ENCODE results near the gene GRIK3.

DNA sequence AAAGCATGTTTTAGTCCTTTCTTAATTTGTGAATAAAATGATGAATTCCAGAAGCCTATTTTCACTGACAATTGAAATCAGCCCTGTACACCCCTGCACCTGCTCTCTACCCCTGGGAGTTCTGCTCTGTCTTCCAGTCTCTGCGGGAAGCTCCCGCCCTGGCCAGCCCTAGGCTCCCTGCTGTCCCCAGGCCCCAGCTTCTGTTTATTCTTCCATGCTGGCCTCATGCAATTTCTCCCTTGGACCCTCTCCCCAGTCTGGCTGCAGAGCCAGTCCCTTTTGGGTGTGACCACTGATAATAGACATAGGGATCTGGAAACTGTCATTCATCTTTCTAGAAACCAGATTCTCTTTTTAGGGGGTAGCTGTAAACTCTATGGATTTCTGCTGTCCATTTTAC is 258.6 kb downstream of the GRIK3 start:
- TF ChIP-seq CTCF (IDR thresholded peaks at IDR 0.05; ENCODE audit: low read depth, low read length, poor library complexity, severe bottlenecking) = no peak
- no peak for TF ChIP-seq EZH2phosphoT487 (IDR thresholded peaks at IDR 0.05; ENCODE audit: borderline replicate concordance, low read length)

Measured in DOHH2 (cell line).